GM18508 (cell line): ENCODE measurements around the gene CASQ2.

ENCODE experiments used
- ATAC-seq: cut with Tn5 transposase; IDR thresholded peaks from one replicate; pipeline ENCODE4 v1.9.1; 2021; ENCODE audit warnings: moderate number of reproducible peaks; ENCODE audit not compliant: insufficient read depth, unreplicated experiment

CASQ2 gene

DNA sequence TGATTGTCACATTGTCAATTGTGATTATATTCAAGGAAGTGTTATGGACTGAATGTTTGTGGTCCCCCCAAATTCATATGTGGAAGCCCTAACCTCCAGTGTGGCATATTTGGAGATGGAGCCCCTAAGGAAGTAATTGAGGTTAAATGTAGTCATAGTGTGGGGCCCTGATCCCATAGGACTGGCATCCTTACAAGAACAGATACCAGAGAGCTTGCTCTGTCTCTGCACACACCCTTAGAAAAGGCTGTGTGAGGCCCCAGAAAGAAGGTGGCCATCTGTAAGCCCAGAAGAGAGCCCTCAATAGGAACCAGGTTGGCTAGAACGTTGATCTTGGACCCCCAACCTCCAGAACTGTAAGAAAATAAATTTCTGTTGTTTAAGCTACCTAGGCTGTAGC lies 98.6 kb downstream of the CASQ2 start:
- no peak for ATAC-seq

DNA sequence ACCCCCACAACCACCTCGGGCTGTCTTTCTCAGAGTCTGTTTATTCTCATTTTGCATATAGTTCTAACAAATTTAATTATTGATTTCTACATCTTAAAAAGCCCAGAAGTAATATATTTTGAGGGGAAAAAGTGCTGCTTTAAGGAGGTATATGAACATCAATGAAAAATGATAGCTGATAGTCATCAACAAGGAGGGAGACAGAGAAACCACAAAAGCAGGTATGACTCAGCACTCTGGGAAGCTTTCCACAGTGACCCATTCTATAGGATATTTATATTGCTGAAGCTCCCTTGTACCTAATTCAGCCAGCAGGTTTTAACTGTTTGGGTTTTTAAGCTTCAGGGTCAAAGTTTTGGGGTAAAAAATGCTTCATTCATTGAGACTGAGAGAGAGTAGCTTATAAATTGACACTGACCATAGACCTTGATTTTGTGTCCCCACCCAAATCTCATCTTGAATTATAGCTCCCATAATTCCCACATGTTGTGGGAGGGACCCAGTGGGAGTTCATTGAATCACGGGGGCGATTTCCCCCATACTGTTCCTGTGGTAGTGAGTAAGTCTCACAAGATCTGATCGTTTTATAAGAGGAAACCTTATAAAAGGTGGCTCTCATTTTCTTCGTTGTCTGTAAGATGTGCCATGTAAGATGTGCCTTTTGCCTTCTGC lies 99.4 kb downstream of the CASQ2 start:
- no peak for ATAC-seq

GRCh38 chr1:115668579-115668978 lies 99.9 kb downstream of the CASQ2 start:
- no peak for ATAC-seq

GRCh38 chr1:115666702-115667101 lies 101.8 kb downstream of the CASQ2 start:
- no peak for ATAC-seq

GRCh38 chr1:115666206-115666605 lies 102.3 kb downstream of the CASQ2 start:
- no peak for ATAC-seq

DNA sequence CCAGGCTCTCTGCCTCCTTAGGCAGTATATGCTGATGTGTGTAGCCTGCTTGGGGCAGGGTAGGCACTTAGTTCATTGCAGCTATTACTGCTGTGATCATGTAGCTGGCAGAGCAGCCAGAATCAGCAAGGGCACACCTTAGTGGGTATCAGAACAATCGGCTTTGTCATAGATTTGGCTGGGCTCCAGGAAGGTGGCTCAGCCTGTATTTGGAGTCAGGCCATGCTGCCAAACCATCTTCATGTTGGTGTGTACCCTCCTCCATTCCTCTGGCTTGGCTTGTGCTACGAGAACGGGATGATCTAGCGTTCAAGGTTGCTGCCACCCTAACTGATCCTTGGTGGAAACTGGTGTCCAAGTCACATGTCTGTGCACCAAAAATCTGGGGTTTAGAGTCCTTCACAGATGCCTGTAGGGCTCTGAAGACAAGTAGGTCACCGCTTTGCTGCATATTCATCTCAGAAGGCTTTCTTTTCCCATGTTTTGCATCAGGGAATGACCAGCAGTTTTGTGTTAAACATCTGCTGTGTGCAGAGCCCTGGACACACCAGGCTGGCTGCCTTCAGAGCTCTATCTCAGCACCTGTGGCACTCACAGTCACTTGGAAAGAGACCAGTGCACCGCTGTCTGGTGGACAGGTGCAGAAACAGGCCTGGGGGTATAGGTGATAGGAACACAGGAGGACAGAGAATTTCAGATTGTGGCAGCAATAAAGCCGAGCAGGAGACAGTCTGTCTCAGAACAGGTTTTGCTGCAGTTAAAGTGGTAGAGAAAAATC lies 103.0 kb downstream of the CASQ2 start:
- no peak for ATAC-seq

GRCh38 chr1:115661157-115661556 lies 107.4 kb downstream of the CASQ2 start:
- no peak for ATAC-seq

DNA sequence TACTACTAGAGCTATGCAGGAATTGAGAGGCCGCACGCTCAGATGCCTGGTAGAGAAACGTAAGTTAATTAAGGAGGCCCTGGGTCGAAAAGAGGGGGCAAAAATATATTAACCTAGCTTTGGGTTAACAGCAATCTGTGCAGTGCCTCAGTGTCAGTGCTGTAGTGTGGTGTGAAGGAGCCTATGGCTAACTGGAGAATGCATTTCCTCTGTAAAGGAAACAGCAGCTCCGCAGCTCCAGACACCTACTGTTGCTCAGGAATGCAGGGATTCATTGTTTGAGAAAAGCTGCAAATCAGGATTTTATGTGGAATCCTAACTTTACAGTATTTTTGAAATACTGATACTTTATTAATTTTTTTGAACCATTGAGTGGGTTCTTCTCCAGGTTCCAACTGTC lies 108.4 kb downstream of the CASQ2 start:
- no peak for ATAC-seq

- no peak for ATAC-seq
Observed at GRCh38 chr1:115658646-115659045, 109.9 kb downstream of the CASQ2 start.

DNA sequence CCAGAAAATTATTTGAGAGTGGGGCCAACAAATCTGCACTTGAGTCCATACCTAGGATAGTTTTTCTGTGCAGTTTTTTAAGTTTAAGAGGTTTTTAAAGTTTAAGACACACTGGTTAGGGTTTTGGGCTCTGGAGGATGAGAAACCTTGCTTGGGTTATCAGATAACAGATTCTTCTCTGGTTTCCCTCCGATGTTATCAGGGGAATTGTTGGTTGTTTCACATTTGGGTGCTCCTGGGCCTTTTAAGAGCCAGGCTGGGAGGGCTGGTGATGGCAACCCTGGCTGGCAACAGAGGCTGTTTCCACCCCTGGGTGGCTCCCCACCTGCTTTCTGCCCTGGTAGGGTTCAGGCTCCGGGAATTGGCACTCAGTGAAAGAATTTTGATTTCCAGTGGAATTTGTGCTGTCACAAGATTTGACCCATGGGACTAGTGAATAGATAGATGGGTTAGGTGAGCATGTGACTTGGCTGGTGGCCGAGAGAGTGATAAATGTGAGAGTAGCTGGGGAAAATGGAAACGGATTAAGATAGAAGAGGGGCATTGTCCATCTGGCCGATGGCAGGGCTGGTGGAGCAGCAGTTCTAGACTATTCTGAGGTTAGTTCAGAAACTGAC lies 111.9 kb downstream of the CASQ2 start:
- ATAC-seq: no peak

DNA sequence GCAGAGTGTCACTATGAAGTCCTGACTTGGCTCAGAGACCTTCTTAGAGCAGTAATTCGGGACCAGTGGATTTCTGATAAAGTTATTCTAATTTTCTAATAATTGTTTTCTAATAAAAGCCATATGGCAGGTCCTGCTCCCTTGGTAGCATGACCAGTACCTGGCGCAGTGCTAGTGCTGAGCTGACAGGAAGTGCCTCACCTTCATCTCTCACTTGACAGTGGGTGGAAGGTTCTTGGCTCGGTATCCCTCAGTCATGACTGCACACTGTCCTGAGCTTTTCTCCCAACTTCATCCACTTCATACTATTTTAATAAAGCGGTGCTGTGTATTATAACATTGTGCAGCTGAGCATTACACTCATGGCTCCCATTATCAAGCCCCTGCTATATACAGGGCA lies 112.6 kb downstream of the CASQ2 start:
- ATAC-seq: no peak

DNA sequence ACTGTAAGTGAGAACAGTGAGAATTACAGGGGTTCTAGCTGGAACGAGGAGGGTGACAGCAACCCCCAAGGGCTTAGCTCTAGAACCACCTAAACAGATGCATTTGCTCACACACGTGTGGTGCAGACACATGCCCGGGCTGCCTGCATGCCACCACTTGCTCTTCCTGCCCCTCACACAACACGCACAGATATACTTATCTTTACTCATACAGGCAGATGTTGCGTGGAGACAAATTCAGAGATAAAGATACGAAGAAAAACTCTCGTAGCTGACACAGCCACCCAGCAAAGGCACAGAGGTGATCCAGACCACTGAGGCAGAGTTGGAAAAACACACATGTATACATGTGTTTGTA lies 113.2 kb downstream of the CASQ2 start:
- no peak for ATAC-seq

- no peak for ATAC-seq
Observed at GRCh38 chr1:115654663-115655305, 113.7 kb downstream of the CASQ2 start.

DNA sequence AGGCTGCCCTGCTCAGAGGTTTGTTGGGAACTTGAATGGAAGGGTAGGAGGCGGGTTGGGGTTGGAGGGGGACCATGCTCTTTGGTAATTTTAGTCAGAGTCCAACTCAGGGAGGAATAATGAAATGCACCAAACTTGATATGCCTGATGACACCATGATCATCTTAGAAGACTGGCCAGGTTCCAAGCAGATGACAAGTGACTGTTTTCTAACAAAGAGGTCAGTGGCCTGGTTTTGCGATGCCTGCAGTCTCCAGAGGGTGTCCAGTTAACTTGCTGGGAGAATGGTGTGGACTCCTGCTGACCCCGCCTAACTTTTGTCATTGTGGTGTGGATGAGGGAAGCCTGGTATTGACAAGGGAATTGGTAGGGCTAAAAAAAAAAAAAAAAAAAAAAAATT lies 114.4 kb downstream of the CASQ2 start:
- no peak for ATAC-seq

DNA sequence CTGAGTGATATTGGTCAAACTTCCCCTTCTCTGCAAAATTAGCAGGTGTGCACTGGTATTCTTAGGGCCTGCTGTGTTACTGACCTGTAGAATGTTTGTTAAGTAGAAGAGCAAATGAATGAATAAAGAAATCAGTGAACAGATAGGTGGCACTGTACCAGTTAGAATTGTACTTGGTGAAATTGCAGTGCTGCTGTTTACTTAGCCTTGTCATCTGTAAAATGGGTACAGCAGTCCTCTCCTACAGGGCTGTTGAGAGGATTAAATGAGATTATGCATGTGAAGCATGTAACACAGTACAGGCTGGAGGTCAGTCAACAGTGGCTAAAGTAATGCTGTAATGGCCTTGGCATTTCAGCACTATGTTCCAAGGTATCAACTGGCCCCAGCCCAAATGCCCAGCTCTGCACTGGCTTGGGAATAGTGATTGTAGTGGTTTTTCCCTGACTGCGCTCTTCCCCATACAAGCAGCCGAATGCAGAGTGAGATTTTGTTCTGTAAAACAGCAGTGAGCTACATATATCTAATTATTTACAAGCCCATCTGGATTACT lies 116.2 kb downstream of the CASQ2 start:
- no peak for ATAC-seq

DNA sequence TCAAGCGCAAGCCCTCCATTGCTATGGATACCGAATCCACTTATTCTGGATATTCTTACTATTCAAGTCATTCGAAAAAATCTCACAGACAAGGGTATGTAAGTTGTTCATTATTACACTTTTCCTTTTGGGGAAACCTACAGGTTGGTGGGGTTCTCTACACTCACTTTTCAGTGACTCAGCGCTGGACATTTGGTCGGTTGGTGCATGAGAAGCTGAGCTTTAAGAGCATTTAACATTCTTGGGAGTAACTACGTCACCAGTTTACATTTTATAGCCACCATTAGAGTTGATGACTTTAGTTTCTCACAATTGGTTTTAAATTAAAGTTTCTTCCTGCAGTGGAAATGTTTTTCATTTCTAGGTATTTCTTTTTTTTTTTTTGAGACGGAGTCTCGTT lies 117.1 kb downstream of the CASQ2 start:
- ATAC-seq: no peak

DNA sequence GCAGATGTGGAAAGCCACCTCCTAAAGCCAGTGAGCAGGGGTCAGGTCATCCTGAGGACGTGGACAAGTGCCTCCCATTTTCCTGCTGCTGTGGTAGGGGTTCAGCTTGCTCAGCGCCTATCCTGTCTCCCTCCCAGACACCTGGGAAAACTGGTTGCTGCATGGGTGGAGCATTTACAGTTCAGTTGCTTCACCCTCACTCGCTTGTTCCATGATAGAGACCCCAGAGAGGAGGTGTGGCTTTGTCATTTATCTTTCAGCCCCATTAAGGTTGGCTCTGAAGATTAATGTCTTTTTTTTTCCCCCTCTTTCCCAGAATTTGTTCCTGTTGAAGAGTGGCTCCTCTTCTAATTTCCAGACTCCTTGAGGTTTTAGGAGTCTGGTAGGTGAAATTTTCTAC lies 117.6 kb downstream of the CASQ2 start:
- ATAC-seq: no peak
